ENCODE data around the gene FAM199X. TPM values are rescaled to one million over a fixed set of nuclear protein-coding genes. Genes with fewer than 3 reads are reported as not detected.

The FAM199X gene
- 10.3 and 15.1 TPM in 2 replicates for total RNA-seq

DNA sequence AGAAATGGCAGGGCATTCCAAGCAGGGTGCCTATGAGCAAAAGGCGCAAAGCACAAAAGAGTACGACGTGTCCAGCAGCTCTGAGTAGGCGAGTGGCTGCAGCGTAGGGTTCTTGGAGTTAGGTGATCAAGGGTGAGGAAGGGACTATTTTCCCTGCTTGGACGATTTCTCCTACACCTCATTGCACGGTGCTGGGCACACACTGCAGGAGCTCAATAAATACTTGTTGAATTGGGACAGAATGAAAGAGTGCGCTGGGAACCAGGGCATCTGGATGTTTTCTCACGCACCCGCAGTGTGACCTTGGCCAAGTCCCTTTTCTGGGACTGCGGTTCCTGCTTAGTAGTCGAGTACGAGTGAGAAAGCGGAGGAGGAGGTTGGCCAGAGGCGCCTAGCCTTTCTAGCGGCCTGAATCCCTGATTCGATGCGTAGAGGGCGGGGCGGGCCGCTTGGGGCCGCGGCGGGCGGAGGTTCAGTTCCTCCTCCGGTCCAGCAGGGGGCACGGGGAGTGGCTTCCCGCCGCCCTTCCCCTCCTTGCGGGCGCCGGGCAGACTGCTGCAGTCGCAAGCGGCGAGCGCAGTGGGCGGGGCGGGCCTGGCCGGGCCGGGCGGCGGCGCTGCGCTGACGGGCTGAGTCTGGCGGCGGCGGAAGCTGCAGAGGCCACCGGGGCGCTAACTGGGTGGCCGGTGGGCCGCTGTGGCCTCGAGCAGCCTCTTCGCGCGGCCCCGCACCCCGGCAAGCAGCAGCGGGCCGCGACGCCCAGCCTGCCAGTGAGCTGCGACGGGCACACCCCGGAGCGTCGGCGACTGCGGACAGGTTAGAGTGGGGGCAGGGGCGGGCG is at the start of gene FAM199X:
TSS of gene FAM199X (plus strand) at position 560 of the 841 bp plus-strand sequence. CDS start 333 bp downstream, outside the sequence.

DNA sequence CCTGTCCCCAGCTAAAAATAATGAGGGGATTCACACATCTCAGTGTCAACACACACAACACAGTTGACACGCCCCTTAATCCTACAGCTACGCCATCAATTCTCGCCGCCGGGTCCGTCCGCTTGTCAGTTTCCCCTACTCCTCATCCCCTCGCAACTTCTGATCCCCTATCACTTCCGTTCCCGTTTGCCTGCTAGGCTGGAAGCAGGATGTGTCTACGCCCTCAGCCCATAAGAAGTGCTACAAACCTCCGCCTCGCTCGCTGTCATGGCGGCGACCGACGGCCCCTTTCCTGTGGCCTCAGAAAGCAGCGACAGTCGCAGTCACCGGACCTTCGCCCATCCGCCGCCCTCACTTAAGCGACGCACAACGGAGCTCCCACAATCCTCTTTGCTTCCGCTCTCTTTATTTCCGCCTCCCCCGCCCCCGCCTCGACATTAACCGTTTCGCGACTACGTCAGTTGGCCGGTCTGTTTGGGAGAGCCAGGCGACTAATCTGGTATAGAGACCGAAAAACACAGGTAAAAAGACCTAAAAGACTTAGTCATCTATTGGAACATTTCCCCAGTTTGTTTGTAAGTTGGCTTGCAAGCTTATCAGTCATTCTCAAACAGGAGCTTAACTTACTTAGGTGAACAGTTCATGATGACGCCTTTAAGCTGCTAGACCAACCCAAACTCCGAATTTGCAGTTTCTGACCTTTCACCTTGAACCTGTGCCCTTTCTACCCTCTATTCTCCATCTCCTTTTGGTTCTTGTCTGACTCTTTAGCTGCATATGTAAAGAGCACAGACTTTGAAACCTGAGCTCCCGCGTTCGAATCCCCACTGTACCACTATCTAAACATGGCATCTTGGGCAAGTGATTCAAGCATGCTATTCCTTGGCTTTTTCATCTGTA is 9.4 kb upstream of the FAM199X start, which contains the start of gene SLC25A53:
TSS of gene SLC25A53 (minus strand) at position 380 of the 900 bp plus-strand sequence. CDS start 51,752 bp downstream, outside the sequence.

Other genes starting within 250 kb of the FAM199X start
- 1.6 and 3.3 TPM in 2 replicates for gene TMSB15B, start 203.8 kb upstream of the FAM199X start, total RNA-seq
- gene H2BW1, start 152.7 kb upstream of the FAM199X start, total RNA-seq = not detected in 2 replicates
- not detected in 2 replicates for gene H2BW2, start 126.5 kb upstream of the FAM199X start, total RNA-seq
- gene TMSB15C, start 90.2 kb upstream of the FAM199X start, total RNA-seq = 1.1 and 1.2 TPM in 2 replicates
- gene ZCCHC18, start 53.9 kb upstream of the FAM199X start, total RNA-seq = 0.37 TPM in 1 of 2 replicates, not detected in the other
- gene SLC25A53, start 9.4 kb upstream of the FAM199X start, total RNA-seq = 7.4 and 9.9 TPM in 2 replicates
- not detected in 2 replicates for gene ESX1, start 88.5 kb downstream of the FAM199X start, total RNA-seq